ENCODE results near the gene ABHD12.

The ABHD12 gene

GRCh38 chr20:25250508-25250907 lies 140.1 kb downstream of the ABHD12 start:
- H3K9me3 Mint-ChIP-seq, result no peaks in the 10 kb centered on the region
- peak overlapping the region; percentile 36 for H3K4me3 Mint-ChIP-seq
- H3K27ac Mint-ChIP-seq, result no peak overlapping the region
- peaks cover 55% of the 10 kb centered on the region for H3K4me1 Mint-ChIP-seq
- peaks cover 3% of the 10 kb centered on the region for H3K36me3 Mint-ChIP-seq
- no peaks in the 10 kb centered on the region for H3K27me3 Mint-ChIP-seq

All from activated naive CD4-positive, alpha-beta T cell treated with anti-CD3 and anti-CD28 coated beads, Interleukin-2, amount 50 U/mL, for 24 hours (primary cell).